Astrocyte (in vitro differentiated cells and primary cell): Measurements from ENCODE around the gene IQCM. TPM values are rescaled to one million over a fixed set of nuclear protein-coding genes. Genes with fewer than 3 reads are reported as not detected.

ENCODE experiments used
- DNase-seq: peaks from one replicate; pipeline ENCODE4 v3.0.0-alpha.2; 2010; ENCODE audit warnings: low read depth
- FAIRE-seq: peaks from 2 replicates; lab custom pipeline; 2011; peaks lifted over from hg19 to GRCh38; lab: Jason Lieb, UNC
- H2AFZ ChIP-seq: 2 replicates; pipeline ENCODE4 v1.6.0; 2012; ENCODE audit warnings: low read depth, low read length, inconsistent platforms
- H3K27ac ChIP-seq: 2 replicates; pipeline ENCODE4 v1.5.1; 2011; ENCODE audit warnings: low read depth, low read length, inconsistent platforms
- H3K27me3 ChIP-seq: 2 replicates; pipeline ENCODE4 v1.6.0; 2011; ENCODE audit warnings: low read length, inconsistent platforms; ENCODE audit not compliant: insufficient read depth
- H3K36me3 ChIP-seq: 2 replicates; pipeline ENCODE4 v1.5.1; 2011; ENCODE audit warnings: low read length, inconsistent platforms; ENCODE audit not compliant: insufficient read depth
- H3K4me1 ChIP-seq: 2 replicates; pipeline ENCODE4 v1.5.1; 2011; ENCODE audit warnings: low read length, inconsistent platforms; ENCODE audit not compliant: insufficient read depth
- H3K4me2 ChIP-seq: 2 replicates; pipeline ENCODE4 v1.6.0; 2012; ENCODE audit warnings: low read length, inconsistent platforms
- H3K4me3 ChIP-seq: 2 replicates; pipeline ENCODE4 v1.5.1; 2011; ENCODE audit warnings: low read depth, mild to moderate bottlenecking, low read length, inconsistent platforms; ENCODE audit not compliant: insufficient read depth
- H3K79me2 ChIP-seq: 2 replicates; pipeline ENCODE4 v1.6.0; 2012; ENCODE audit warnings: mild to moderate bottlenecking, low read length, inconsistent platforms; ENCODE audit not compliant: insufficient read depth
- H3K9ac ChIP-seq: 2 replicates; pipeline ENCODE4 v1.6.0; 2012; ENCODE audit warnings: mild to moderate bottlenecking, low read length, inconsistent platforms
- H3K9me3 ChIP-seq: 2 replicates; pipeline ENCODE4 v1.5.1; 2012; ENCODE audit warnings: low read depth, mild to moderate bottlenecking, low read length, inconsistent platforms; ENCODE audit not compliant: insufficient read depth
- H4K20me1 ChIP-seq: 2 replicates; pipeline ENCODE4 v1.6.0; 2012; ENCODE audit warnings: low read length, inconsistent platforms; ENCODE audit not compliant: insufficient read depth
- H3K27ac Mint-ChIP-seq: one replicate; pipeline ENCODE4 v1.8.0; 2021; ENCODE audit warnings: mild to moderate bottlenecking, mixed read lengths; ENCODE audit not compliant: unreplicated experiment
- H3K27me3 Mint-ChIP-seq: one replicate; pipeline ENCODE4 v1.8.0; 2021; ENCODE audit warnings: low read depth, mixed read lengths; ENCODE audit not compliant: unreplicated experiment
- H3K36me3 Mint-ChIP-seq: one replicate; pipeline ENCODE4 v1.8.0; 2021; ENCODE audit warnings: low read depth, mixed read lengths; ENCODE audit not compliant: unreplicated experiment
- H3K4me1 Mint-ChIP-seq: one replicate; pipeline ENCODE4 v1.8.0; 2021; ENCODE audit warnings: low read depth, mixed read lengths; ENCODE audit not compliant: unreplicated experiment
- H3K4me3 Mint-ChIP-seq: one replicate; pipeline ENCODE4 v1.8.0; 2021; ENCODE audit warnings: mild to moderate bottlenecking, moderate library complexity, mixed read lengths; ENCODE audit not compliant: unreplicated experiment
- H3K9me3 Mint-ChIP-seq: one replicate; pipeline ENCODE4 v1.8.0; 2021; ENCODE audit warnings: mild to moderate bottlenecking, mixed read lengths; ENCODE audit not compliant: unreplicated experiment
- EZH2 ChIP-seq: IDR thresholded peaks from 2 replicates; pipeline ENCODE4 v1.6.1; 2012; ENCODE audit warnings: mild to moderate bottlenecking, low read length, inconsistent platforms; ENCODE audit not compliant: insufficient read depth
- total RNA-seq: library from RNA; stranded (reverse); gene quantifications from 2 replicates; pipeline ENCODE4 v1.2.1, GENCODE V29; 2021
- TF ChIP-seq, protein P1 (sequence below): IDR thresholded peaks from 2 replicates; pipeline ENCODE4 v1.5.1; 2011; ENCODE audit warnings: low read depth, mild to moderate bottlenecking, inconsistent platforms, low read length, moderate library complexity; ENCODE audit not compliant: insufficient read depth

IQCM gene
- total RNA-seq, 1 donor from 2014 or later = 0.11 TPM

- H2AFZ ChIP-seq = no peak overlapping the region
- Mint-ChIP-seq H3K27me3 (no peaks in the 10 kb centered on the region), H3K36me3 (no peaks in the 10 kb centered on the region), H3K9me3 (no peaks in the 10 kb centered on the region), H3K4me1 (peaks cover 27% of the 10 kb centered on the region), H3K27ac (peak overlapping the region; percentile 27), H3K4me3 (no peak overlapping the region)
- no peak overlapping the region for H3K4me3 ChIP-seq
- peak; percentile 87 for FAIRE-seq
- H3K4me2 ChIP-seq = no peak overlapping the region
- no peaks in the 10 kb centered on the region for H3K9me3 ChIP-seq
- H4K20me1 ChIP-seq = no peaks in the 10 kb centered on the region
- peak overlapping the region; percentile 2 for H3K27ac ChIP-seq
- H3K4me1 ChIP-seq = peaks cover 4% of the 10 kb centered on the region
- no peaks in the 10 kb centered on the region for H3K79me2 ChIP-seq
- no peaks in the 10 kb centered on the region for H3K36me3 ChIP-seq
- H3K27me3 ChIP-seq = no peaks in the 10 kb centered on the region
- TF ChIP-seq EZH2 = no peak
- TF ChIP-seq, protein P1, sequence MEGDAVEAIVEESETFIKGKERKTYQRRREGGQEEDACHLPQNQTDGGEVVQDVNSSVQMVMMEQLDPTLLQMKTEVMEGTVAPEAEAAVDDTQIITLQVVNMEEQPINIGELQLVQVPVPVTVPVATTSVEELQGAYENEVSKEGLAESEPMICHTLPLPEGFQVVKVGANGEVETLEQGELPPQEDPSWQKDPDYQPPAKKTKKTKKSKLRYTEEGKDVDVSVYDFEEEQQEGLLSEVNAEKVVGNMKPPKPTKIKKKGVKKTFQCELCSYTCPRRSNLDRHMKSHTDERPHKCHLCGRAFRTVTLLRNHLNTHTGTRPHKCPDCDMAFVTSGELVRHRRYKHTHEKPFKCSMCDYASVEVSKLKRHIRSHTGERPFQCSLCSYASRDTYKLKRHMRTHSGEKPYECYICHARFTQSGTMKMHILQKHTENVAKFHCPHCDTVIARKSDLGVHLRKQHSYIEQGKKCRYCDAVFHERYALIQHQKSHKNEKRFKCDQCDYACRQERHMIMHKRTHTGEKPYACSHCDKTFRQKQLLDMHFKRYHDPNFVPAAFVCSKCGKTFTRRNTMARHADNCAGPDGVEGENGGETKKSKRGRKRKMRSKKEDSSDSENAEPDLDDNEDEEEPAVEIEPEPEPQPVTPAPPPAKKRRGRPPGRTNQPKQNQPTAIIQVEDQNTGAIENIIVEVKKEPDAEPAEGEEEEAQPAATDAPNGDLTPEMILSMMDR = no peak
- no peak overlapping the region for H3K9ac ChIP-seq
- DNase-seq = peak; percentile 61
These were observed 107.0 kb downstream of the IQCM start for GRCh38 chr4:149708513-149709130.

DNA sequence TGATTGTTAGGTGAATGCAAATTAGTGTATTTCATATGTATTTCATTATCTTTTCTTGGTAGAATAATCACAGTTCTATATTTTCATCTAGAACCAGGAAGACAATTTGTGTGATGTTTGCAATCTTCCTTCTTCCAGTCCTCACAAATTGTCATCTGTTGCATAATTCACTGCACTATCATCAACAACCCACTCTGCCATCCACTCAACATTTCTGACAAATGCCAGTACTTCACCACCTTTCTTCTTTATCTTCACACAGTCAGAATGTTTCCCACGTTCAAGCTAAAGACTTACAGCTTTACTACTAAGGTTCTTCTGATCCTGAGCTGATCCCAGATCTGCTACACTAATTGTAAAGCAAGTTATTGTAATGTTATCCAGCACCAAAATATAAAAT, 107.8 kb downstream of the IQCM start:
- no peaks in the 10 kb centered on the region for H3K27me3 ChIP-seq
- Mint-ChIP-seq H3K9me3 (no peaks in the 10 kb centered on the region), H3K4me1 (peaks cover 25% of the 10 kb centered on the region), H3K4me3 (no peak overlapping the region), H3K36me3 (no peaks in the 10 kb centered on the region), H3K27ac (peak overlapping the region; percentile 92), H3K27me3 (no peaks in the 10 kb centered on the region)
- no peak overlapping the region for H3K4me2 ChIP-seq
- DNase-seq (no peak), FAIRE-seq (no peak)
- no peak overlapping the region for H3K4me3 ChIP-seq
- no peak overlapping the region for H3K9ac ChIP-seq
- no peaks in the 10 kb centered on the region for H3K9me3 ChIP-seq
- no peaks in the 10 kb centered on the region for H3K36me3 ChIP-seq
- H3K27ac ChIP-seq = no peak overlapping the region
- no peak for TF ChIP-seq EZH2
- TF ChIP-seq, protein P1 = no peak
- H3K4me1 ChIP-seq = peaks cover 4% of the 10 kb centered on the region
- H3K79me2 ChIP-seq = no peaks in the 10 kb centered on the region
- H2AFZ ChIP-seq = no peak overlapping the region
- H4K20me1 ChIP-seq = no peaks in the 10 kb centered on the region

DNA sequence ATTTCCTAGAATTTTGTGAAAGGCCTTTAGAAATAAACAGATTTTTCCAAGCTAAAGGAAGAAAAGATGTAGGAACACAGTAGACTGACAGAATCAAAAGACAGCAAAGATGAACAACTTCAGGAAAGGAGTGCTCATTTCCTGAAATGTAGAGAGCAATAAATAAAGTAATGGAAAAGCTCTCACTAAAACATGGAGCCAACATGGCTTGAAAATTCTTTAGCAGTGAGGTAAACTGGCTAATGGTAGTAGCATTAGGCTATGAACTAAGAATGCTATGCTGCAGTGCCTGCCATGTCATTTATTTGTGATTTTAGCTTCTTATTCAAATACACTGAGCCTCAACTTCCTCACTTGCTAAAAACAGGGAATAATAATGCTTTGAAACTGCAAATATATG, 108.7 kb downstream of the IQCM start:
- no peak overlapping the region for H3K4me3 ChIP-seq
- no peaks in the 10 kb centered on the region for H3K9me3 Mint-ChIP-seq
- no peaks in the 10 kb centered on the region for H4K20me1 ChIP-seq
- no peaks in the 10 kb centered on the region for H3K27me3 Mint-ChIP-seq
- H3K9ac ChIP-seq = no peak overlapping the region
- H3K4me3 Mint-ChIP-seq = peak overlapping the region; percentile 22
- peaks cover 25% of the 10 kb centered on the region for H3K4me1 Mint-ChIP-seq
- no peak overlapping the region for H3K4me2 ChIP-seq
- peaks cover 4% of the 10 kb centered on the region for H3K4me1 ChIP-seq
- H3K79me2 ChIP-seq = no peaks in the 10 kb centered on the region
- H3K27ac ChIP-seq = no peak overlapping the region
- H2AFZ ChIP-seq = peak overlapping the region; percentile 16
- no peaks in the 10 kb centered on the region for H3K27me3 ChIP-seq
- FAIRE-seq (peak; percentile 13), DNase-seq (peak; percentile 78)
- no peak for TF ChIP-seq EZH2
- TF ChIP-seq, protein P1 = no peak
- peak overlapping the region; percentile 92 for H3K27ac Mint-ChIP-seq
- H3K36me3 Mint-ChIP-seq = no peaks in the 10 kb centered on the region
- no peaks in the 10 kb centered on the region for H3K9me3 ChIP-seq
- no peaks in the 10 kb centered on the region for H3K36me3 ChIP-seq
